ENCODE results near the gene CAMSAP3.
"Not testable (repeated sequence)": the region's sequence is repeated elsewhere in the genome, so short reads cannot be mapped to it uniquely, and the experiment has no call there.

The CAMSAP3 gene

DNA sequence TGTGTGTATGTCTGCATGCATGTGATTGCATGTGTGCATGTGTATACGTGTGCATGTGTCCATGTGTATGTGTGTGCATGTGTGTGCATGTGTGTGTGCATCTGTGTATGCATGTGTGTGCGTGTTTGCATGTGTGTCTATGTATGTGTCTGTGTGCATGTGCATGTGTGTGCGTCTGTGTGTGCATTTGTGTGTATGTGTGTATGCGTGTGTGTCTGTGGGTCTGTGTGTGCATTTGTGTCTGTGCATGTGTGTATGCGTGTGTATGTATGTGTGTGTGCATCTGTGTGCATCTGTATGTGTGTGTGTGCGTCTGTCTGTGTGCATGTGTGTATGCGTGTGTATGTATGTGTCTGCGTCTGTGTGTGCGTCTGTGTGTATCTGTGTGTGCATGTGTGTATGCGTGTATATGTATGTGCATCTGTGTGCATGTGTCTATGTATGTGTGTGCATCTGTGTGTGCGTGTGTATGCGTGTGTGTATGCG is 44.2 kb downstream of the CAMSAP3 start:
- no peak overlapping the region for H3K27ac Mint-ChIP-seq
- H3K4me1 Mint-ChIP-seq (ENCODE audit: low read depth): peaks cover 82% of the 10 kb centered on the region
- no peaks in the 10 kb centered on the region for H3K27me3 Mint-ChIP-seq
- intact Hi-C loops (cut with micrococcal nuclease): loop anchor here (10.0 kb wide), 1 partner anchor 75 kb away; no protein-coding TSS in a partner anchor
- no peak overlapping the region for H3K4me3 Mint-ChIP-seq
- H3K9me3 Mint-ChIP-seq: no peaks in the 10 kb centered on the region
- H3K36me3 Mint-ChIP-seq (ENCODE audit: low read depth): peaks cover 84% of the 10 kb centered on the region

DNA sequence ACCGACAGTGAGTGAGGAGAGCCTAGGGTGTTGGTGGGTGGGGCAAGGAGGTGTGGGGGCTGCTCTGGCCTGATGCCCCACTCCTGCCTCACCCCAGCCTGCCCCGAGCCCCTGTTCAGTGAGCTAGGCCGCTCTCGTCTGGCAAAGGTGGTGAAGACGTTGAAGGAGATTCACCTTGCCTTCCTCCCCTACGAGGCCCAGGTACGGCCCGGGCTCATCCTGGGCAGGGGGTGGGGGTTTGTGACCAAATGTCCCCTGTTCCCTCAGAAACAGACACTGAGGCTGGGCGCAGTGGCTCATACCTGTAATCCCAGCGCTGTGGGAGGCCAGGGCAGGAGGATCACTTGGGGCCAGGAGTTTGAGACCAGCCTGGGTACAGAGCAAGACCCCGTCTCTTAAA is 45.1 kb downstream of the CAMSAP3 start:
- no peaks in the 10 kb centered on the region for H3K27me3 Mint-ChIP-seq
- no peaks in the 10 kb centered on the region for H3K9me3 Mint-ChIP-seq
- H3K4me1 Mint-ChIP-seq (ENCODE audit: low read depth): peaks cover 85% of the 10 kb centered on the region
- H3K27ac Mint-ChIP-seq: no peak overlapping the region
- H3K4me3 Mint-ChIP-seq: no peak overlapping the region
- intact Hi-C loops (cut with micrococcal nuclease): loop anchor here (10.0 kb wide), 1 partner anchor 76 kb away; no protein-coding TSS in a partner anchor
- peaks cover 93% of the 10 kb centered on the region for H3K36me3 Mint-ChIP-seq (ENCODE audit: low read depth)

GRCh38 chr19:7641290-7642276 is 45.9 kb downstream of the CAMSAP3 start:
- no peaks in the 10 kb centered on the region for H3K9me3 Mint-ChIP-seq
- H3K4me1 Mint-ChIP-seq (ENCODE audit: low read depth): peaks cover 89% of the 10 kb centered on the region
- H3K4me3 Mint-ChIP-seq: no peak overlapping the region
- no peak overlapping the region for H3K27ac Mint-ChIP-seq
- intact Hi-C loops (cut with micrococcal nuclease): loop anchor here (10.0 kb wide), 1 partner anchor 77 kb away; no protein-coding TSS in a partner anchor
- H3K27me3 Mint-ChIP-seq: no peaks in the 10 kb centered on the region
- peaks cover 100% of the 10 kb centered on the region for H3K36me3 Mint-ChIP-seq (ENCODE audit: low read depth)

DNA sequence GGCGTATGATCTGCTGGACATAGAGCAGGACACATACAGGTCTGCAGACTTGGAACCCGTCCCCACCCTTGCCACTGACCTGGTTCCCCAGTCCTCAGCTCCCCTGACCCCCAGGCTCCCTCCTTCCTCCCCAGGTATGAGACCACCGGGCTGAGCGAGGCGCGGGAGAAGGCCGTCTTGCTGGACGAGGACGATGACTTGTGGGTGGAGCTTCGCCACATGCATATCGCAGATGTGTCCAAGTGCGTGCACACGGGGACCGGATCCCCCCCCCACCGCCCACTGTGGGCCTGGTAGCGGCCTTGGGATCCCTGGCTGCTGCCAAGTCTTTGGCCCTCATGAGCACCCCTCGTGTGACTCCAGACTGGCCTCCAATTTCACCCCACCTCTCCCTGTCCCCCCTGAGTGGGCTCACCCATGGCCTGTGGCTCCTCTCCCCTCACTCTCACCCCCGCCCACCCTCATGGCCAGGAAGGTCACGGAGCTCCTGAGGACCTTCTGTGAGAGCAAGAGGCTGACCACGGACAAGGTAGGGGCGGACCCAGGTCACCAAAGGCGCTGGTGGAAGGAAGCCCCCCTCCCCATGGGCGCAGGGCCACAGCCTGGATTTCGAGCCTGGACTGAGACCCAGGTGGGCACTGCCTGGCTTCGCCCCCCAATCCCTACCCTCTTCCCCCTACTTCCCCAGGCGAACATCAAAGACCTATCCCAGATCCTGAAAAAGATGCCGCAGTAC is 46.8 kb downstream of the CAMSAP3 start:
- Mint-ChIP-seq H3K4me1 (ENCODE audit: low read depth) (peaks cover 93% of the 10 kb centered on the region), H3K36me3 (ENCODE audit: low read depth) (peaks cover 100% of the 10 kb centered on the region), H3K9me3 (no peaks in the 10 kb centered on the region), H3K27me3 (no peaks in the 10 kb centered on the region), H3K4me3 (no peak overlapping the region), H3K27ac (peak overlapping the region; percentile 50)
- intact Hi-C loops (cut with micrococcal nuclease): loop anchor here (10.0 kb wide), 1 partner anchor 78 kb away; no protein-coding TSS in a partner anchor

DNA sequence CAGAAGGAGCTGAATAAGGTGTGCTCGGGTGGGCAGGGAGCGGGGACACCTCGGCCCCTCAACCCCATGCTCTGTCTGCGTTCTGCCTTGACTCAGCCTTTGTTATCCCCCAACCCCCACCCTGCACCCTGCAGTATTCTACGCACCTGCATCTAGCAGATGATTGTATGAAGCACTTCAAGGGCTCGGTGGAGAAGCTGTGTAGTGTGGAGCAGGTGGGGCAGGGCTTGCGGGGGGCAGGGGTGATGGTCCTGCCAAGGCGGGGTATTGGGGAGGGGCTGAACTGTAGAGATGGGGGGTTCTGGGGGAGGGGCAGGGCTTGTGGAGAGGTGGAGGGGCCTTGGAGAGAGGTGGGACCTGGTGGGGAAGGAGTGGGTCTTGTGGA is 47.4 kb downstream of the CAMSAP3 start:
- Mint-ChIP-seq H3K4me3 (no peak overlapping the region), H3K27me3 (no peaks in the 10 kb centered on the region), H3K27ac (peak overlapping the region; percentile 50)

GRCh38 chr19:7643629-7644549 is 48.2 kb downstream of the CAMSAP3 start:
- H3K27me3 Mint-ChIP-seq, H3K4me3 Mint-ChIP-seq, H3K9me3 Mint-ChIP-seq: not testable (repeated sequence)
- peaks cover 94% of the 10 kb centered on the region for H3K36me3 Mint-ChIP-seq (ENCODE audit: low read depth)
- H3K27ac Mint-ChIP-seq: peak overlapping the region; percentile 50
- H3K4me1 Mint-ChIP-seq (ENCODE audit: low read depth): peaks cover 86% of the 10 kb centered on the region
- intact Hi-C loops (cut with micrococcal nuclease): loop anchor here (10.0 kb wide), 1 partner anchor 79 kb away; no protein-coding TSS in a partner anchor

More for the DNA sequence above, 47.4 kb downstream of the CAMSAP3 start:
- intact Hi-C loops (cut with micrococcal nuclease): loop anchor here (10.0 kb wide), 1 partner anchor 78 kb away; no protein-coding TSS in a partner anchor
- H3K9me3 Mint-ChIP-seq: no peaks in the 10 kb centered on the region
- H3K36me3 Mint-ChIP-seq (ENCODE audit: low read depth): peaks cover 100% of the 10 kb centered on the region
- peaks cover 93% of the 10 kb centered on the region for H3K4me1 Mint-ChIP-seq (ENCODE audit: low read depth)

- Mint-ChIP-seq H3K9me3 (no peaks in the 10 kb centered on the region), H3K27me3 (no peaks in the 10 kb centered on the region), H3K4me3 (no peak overlapping the region), H3K4me1 (ENCODE audit: low read depth) (peaks cover 80% of the 10 kb centered on the region), H3K27ac (no peak overlapping the region), H3K36me3 (ENCODE audit: low read depth) (peaks cover 88% of the 10 kb centered on the region)
- intact Hi-C loops (cut with micrococcal nuclease): loop anchor here (10.0 kb wide), 1 partner anchor 80 kb away; no protein-coding TSS in a partner anchor
Measured at GRCh38 chr19:7644550-7644877, 48.9 kb downstream of the CAMSAP3 start.

- Mint-ChIP-seq H3K4me1 (ENCODE audit: low read depth) (peaks cover 73% of the 10 kb centered on the region), H3K4me3 (no peak overlapping the region), H3K9me3 (no peaks in the 10 kb centered on the region), H3K36me3 (ENCODE audit: low read depth) (peaks cover 82% of the 10 kb centered on the region), H3K27me3 (no peaks in the 10 kb centered on the region), H3K27ac (peak overlapping the region; percentile 51)
- intact Hi-C loops (cut with micrococcal nuclease): loop anchor here (10.0 kb wide), 1 partner anchor 80 kb away; no protein-coding TSS in a partner anchor
Measured at GRCh38 chr19:7645163-7645562, 49.5 kb downstream of the CAMSAP3 start.

DNA sequence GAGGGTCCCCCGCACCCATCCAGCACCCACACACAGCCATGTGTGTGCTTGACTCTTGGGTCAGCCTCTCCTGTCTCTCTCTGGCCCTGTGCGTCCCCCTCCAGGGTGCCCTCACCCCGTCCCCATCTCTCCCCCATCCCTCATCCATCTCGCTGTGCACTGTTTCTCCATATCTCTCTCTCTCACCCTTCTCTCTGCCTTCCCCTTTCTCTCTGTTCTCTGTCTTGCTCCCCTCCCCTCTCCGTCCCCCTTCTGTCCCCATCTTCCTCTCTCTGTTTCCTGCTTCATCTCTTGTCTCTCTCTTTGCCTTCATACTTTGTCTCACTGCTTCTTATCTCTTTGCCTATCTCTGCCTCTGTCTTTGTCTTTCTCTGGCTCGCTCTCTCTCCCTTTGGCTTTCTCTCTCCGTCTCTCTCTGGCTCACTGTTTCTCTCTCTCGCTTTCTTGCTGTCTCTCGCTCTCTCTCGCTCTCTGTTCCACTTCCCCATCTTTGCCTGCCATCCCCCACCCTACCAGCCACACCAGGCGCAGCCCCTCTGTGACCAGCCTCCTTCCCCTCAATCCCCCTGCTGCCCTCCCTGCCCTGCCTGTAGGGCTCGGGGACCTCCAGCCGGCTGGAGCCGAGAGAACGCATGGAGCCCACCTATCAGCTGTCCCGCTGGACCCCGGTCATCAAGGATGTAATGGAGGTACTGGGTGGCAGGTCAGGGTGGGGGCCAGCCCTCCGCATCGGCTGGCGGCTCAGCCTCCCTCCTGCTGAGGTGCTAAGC is 50.2 kb downstream of the CAMSAP3 start:
- Mint-ChIP-seq H3K36me3 (ENCODE audit: low read depth) (peaks cover 75% of the 10 kb centered on the region), H3K27me3 (no peaks in the 10 kb centered on the region), H3K4me3 (peak overlapping the region; percentile 35), H3K27ac (peak overlapping the region; percentile 51), H3K4me1 (ENCODE audit: low read depth) (peaks cover 67% of the 10 kb centered on the region), H3K9me3 (no peaks in the 10 kb centered on the region)
- intact Hi-C loops (cut with micrococcal nuclease): loop anchor here (10.0 kb wide), 1 partner anchor 81 kb away; no protein-coding TSS in a partner anchor

DNA sequence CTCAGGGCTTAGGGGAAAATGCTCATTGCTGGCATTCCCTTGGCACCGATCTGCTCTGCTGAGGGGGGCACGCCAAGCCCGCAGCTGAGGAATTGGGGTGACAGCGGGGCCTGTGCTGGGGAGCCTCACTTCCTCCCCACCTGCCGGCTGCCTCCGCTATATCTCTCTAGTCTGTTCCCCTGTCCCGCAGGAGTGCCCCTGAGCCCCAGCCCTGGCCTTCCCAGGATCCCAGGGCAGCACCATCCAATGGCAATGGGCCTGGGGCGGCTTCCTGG is 50.7 kb downstream of the CAMSAP3 start:
- Mint-ChIP-seq H3K4me3 (no peak overlapping the region), H3K27ac (peak overlapping the region; percentile 51), H3K4me1 (ENCODE audit: low read depth) (peaks cover 61% of the 10 kb centered on the region), H3K9me3 (no peaks in the 10 kb centered on the region), H3K27me3 (no peaks in the 10 kb centered on the region), H3K36me3 (ENCODE audit: low read depth) (peaks cover 70% of the 10 kb centered on the region)
- intact Hi-C loops (cut with micrococcal nuclease): loop anchor here (10.0 kb wide), 1 partner anchor 82 kb away; no protein-coding TSS in a partner anchor

- intact Hi-C loops (cut with micrococcal nuclease): loop anchor here (10.0 kb wide), 1 partner anchor 82 kb away; no protein-coding TSS in a partner anchor
- Mint-ChIP-seq H3K27ac (no peak overlapping the region), H3K4me1 (ENCODE audit: low read depth) (peaks cover 54% of the 10 kb centered on the region), H3K4me3 (no peak overlapping the region), H3K9me3 (no peaks in the 10 kb centered on the region), H3K27me3 (no peaks in the 10 kb centered on the region), H3K36me3 (ENCODE audit: low read depth) (peaks cover 62% of the 10 kb centered on the region)
Measured at GRCh38 chr19:7647156-7647555, 51.5 kb downstream of the CAMSAP3 start.

DNA sequence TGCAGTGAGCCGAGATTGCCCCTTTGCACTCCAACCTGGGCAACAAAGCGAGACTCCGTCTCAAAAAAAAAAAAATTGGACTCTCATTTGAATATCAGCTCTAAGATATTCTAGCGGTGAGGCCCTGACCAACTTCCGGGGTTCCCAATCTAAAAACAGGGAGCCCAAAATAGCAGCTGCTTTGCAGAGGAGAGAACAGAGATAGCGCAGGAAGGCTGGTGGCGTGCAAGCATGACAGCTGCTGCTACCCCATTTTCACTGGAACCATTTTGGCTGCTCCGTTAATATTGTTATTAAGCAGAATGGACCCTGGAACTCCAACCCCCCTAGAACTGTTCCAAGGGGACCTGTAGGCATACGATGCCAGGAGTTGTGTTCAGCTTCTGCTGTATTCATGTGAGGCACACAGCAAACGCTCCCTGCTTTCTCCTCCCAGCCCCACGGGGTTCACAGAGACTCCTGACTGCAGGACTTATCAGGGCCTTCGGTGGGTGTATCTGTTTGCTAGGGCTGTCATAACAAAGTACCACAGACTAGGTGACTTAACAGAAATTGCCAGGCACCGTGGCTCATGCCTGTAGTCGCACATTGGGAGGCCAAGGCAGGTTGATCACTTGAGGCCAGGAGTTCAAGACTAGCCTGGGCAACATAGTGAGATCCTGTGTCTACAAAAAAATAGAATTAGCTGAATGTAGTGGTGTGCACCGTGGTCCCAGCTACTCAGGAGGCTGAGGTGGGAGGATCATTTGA is 52.8 kb downstream of the CAMSAP3 start:
- Mint-ChIP-seq H3K9me3 (no peaks in the 10 kb centered on the region), H3K36me3 (ENCODE audit: low read depth) (peaks cover 49% of the 10 kb centered on the region), H3K27ac (no peak overlapping the region), H3K4me1 (ENCODE audit: low read depth) (peaks cover 53% of the 10 kb centered on the region), H3K27me3 (no peaks in the 10 kb centered on the region), H3K4me3 (no peak overlapping the region)
- intact Hi-C loops (cut with micrococcal nuclease): loop anchor here (10.0 kb wide), 1 partner anchor 84 kb away; no protein-coding TSS in a partner anchor

All from dendritic cell treated with granulocyte-macrophage colony-stimulating factor and Interleukin-4, amounts not matched to agents 40 ng/mL and 50 ng/mL, for 4 days (primary cell).